MM.1S (cell line): Measurements from ENCODE around the gene TUBB4A.

Experiments
- DNase-seq: peaks from one replicate; pipeline ENCODE4 v3.0.0-alpha.2; 2015
- H2AFZ ChIP-seq: fragments of 300-600 bp; sonication (generic); 2 replicates; pipeline ENCODE4 v1.6.0; 2016; ENCODE audit warnings: antibody characterized with exemption, low read length
- H3F3A ChIP-seq: fragments of 300-600 bp; sonication (generic); 2 replicates; pipeline ENCODE4 v1.6.1; 2016; ENCODE audit warnings: mild to moderate bottlenecking, antibody characterized with exemption, low read length, moderate library complexity, mixed read lengths; ENCODE audit not compliant: insufficient read depth
- H3K27ac ChIP-seq: fragments of 300-600 bp; sonication (generic); 2 replicates; pipeline ENCODE4 v1.5.1; 2016; ENCODE audit warnings: mild to moderate bottlenecking, low read length
- H3K27me3 ChIP-seq: fragments of 300-600 bp; sonication (generic); replicated peaks from 2 replicates; pipeline ENCODE4 v1.6.0; 2016; ENCODE audit warnings: low read length; ENCODE audit not compliant: insufficient read depth
- H3K36me3 ChIP-seq: fragments of 300-600 bp; sonication (generic); replicated peaks from 2 replicates; pipeline ENCODE4 v1.6.1; 2016; ENCODE audit warnings: mild to moderate bottlenecking, low read length, mixed read lengths; ENCODE audit not compliant: insufficient read depth
- H3K4me1 ChIP-seq: fragments of 300-600 bp; sonication (generic); 2 replicates; pipeline ENCODE4 v1.6.1; 2016; ENCODE audit warnings: low read length, mixed read lengths
- H3K4me2 ChIP-seq: fragments of 300-600 bp; sonication (generic); 2 replicates; pipeline ENCODE4 v1.6.0; 2016; ENCODE audit warnings: low read depth, low read length
- H3K4me3 ChIP-seq: fragments of 300-600 bp; sonication (generic); 2 replicates; pipeline ENCODE4 v1.5.1; 2016; ENCODE audit warnings: low read length, mixed read lengths
- H3K79me2 ChIP-seq: fragments of 300-600 bp; sonication (generic); 2 replicates; pipeline ENCODE4 v1.6.1; 2016; ENCODE audit warnings: mixed run types, low read length, mixed read lengths
- H3K9ac ChIP-seq: fragments of 300-600 bp; sonication (generic); 2 replicates; pipeline ENCODE4 v1.6.1; 2016; ENCODE audit warnings: low read length, mixed read lengths
- H3K9me2 ChIP-seq: fragments of 300-600 bp; sonication (generic); replicated peaks from 2 replicates; pipeline ENCODE4 v1.6.1; 2016; ENCODE audit warnings: mild to moderate bottlenecking, low read length, mixed read lengths; ENCODE audit not compliant: insufficient read depth
- H3K9me3 ChIP-seq: fragments of 300-600 bp; sonication (generic); replicated peaks from 2 replicates; pipeline ENCODE4 v1.6.1; 2016; ENCODE audit warnings: mild to moderate bottlenecking, low read length, mixed read lengths; ENCODE audit not compliant: insufficient read depth
- H4K20me1 ChIP-seq: fragments of 300-600 bp; sonication (generic); 2 replicates; pipeline ENCODE4 v1.6.1; 2016; ENCODE audit warnings: mild to moderate bottlenecking, low read length, moderate library complexity, mixed read lengths; ENCODE audit not compliant: insufficient read depth
- EZH2 ChIP-seq: fragments of 300-600 bp; sonication (generic); optimal IDR thresholded peaks from 2 replicates; pipeline ENCODE3; 2017; ENCODE audit warnings: low read depth, mild to moderate bottlenecking, antibody characterized with exemption, low read length, mixed read lengths
- EZH2phosphoT487 ChIP-seq: fragments of 300-600 bp; sonication (generic); IDR thresholded peaks from 2 replicates; pipeline ENCODE4 v1.6.1; 2018; ENCODE audit warnings: antibody characterized with exemption, low read length
- TF ChIP-seq, protein P1 (sequence below): fragments of 300-600 bp; sonication (generic); IDR thresholded peaks from 2 replicates; pipeline ENCODE4 v1.5.1; 2016; ENCODE audit warnings: antibody characterized with exemption, low read length, mixed read lengths

Gene TUBB4A

DNA sequence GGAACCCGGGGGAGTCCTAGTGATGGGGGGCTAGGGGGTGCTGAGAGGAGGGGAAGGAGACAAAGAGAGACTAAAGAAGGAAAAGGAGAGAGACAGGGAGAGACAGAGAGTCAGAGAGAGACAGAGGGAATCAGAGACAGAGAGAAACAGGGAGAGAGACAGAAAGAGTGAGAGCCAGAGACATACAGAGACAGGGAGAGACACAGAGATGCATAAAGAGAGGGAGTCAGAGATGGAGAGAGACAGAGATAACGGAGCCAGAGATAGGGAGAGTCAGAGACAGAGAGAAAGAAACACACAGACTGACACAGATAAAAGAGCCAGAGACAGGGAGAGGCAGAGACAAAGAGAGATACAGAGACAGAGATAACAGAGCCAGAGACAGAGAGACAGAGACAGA lies 27.2 kb upstream of the TUBB4A start:
- Histone ChIP-seq H4K20me1 (no peaks in the 10 kb centered on the region), H3K27ac (no peak overlapping the region), H3K9me2 (no peaks in the 10 kb centered on the region), H3K4me1 (peaks cover 9% of the 10 kb centered on the region), H3F3A (no peaks in the 10 kb centered on the region), H3K4me3 (no peak overlapping the region), H2AFZ (no peak overlapping the region), H3K4me2 (no peak overlapping the region), H3K27me3 (peaks cover 19% of the 10 kb centered on the region), H3K9me3 (no peaks in the 10 kb centered on the region), H3K36me3 (no peaks in the 10 kb centered on the region), H3K9ac (no peak overlapping the region), H3K79me2 (peaks cover 18% of the 10 kb centered on the region)
- no peak for DNase-seq
- no peak for TF ChIP-seq EZH2
- TF ChIP-seq EZH2phosphoT487, result no peak
- TF ChIP-seq, protein P1, sequence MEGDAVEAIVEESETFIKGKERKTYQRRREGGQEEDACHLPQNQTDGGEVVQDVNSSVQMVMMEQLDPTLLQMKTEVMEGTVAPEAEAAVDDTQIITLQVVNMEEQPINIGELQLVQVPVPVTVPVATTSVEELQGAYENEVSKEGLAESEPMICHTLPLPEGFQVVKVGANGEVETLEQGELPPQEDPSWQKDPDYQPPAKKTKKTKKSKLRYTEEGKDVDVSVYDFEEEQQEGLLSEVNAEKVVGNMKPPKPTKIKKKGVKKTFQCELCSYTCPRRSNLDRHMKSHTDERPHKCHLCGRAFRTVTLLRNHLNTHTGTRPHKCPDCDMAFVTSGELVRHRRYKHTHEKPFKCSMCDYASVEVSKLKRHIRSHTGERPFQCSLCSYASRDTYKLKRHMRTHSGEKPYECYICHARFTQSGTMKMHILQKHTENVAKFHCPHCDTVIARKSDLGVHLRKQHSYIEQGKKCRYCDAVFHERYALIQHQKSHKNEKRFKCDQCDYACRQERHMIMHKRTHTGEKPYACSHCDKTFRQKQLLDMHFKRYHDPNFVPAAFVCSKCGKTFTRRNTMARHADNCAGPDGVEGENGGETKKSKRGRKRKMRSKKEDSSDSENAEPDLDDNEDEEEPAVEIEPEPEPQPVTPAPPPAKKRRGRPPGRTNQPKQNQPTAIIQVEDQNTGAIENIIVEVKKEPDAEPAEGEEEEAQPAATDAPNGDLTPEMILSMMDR, result no peak

DNA sequence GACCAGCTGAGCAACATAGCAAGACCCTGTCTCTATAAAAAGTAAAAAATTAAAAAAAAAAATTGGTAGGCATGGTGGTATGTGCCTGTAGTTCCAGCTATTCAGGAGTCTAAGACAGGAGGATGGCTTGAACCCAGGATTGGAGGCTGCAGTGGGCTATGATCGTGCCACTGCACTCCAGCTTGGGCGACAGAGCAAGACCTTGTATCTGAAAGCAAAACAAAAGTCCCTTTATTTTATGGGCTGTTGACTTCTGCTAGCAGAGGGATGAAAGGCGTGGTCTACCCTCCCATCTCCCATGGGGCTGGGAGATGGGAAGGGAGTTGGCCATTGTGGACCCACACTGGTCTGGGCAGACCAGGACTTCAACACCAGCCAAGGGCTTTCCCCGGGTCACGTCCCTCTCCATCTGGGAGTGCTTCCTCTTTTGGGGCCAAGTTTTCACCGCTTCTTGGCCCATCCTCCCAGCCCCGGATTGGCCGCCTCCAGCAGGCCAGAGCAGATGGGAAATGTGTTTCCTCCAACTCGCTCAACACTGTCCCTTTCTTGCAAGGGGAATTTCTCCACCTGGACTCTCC lies 26.5 kb upstream of the TUBB4A start:
- no peak for DNase-seq
- H2AFZ ChIP-seq, result no peak overlapping the region
- no peaks in the 10 kb centered on the region for H3F3A ChIP-seq

DNA sequence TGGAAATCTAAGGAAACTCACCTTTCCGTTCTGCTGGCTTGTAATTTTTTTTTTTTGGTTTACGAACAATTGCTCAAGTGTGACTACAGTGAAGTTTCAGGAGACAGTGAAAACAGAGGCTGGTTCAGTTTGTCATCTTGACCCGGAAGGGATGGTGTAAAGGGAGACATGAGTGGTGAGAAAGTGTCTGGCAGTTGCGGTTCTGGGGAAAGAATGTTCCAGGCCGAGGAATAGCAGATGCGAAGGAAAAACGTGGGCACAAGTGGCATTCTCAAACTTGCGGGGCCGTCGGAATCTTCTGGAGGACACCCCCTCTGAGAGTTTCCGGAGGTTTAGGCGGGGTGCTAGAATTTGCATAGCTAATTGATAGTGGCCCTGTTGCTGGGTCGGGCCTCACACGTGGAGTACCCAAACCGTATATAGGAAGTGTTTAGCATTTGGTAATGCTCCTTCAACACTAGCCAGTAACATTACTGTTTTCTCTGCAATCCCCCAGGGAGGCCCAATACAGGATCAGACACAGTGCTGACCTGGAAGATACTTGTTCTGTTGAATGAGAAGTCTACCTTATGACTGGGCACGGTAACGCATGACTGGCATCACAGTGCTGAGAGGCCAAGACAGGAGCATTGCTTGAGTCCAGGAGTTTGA lies 25.9 kb upstream of the TUBB4A start:
- Histone ChIP-seq H3K27ac (no peak overlapping the region), H3K9me3 (no peaks in the 10 kb centered on the region), H3K9me2 (no peaks in the 10 kb centered on the region), H3F3A (no peaks in the 10 kb centered on the region), H3K4me1 (peaks cover 9% of the 10 kb centered on the region), H3K36me3 (no peaks in the 10 kb centered on the region), H2AFZ (no peak overlapping the region), H3K27me3 (peaks cover 19% of the 10 kb centered on the region), H4K20me1 (no peaks in the 10 kb centered on the region), H3K4me3 (no peak overlapping the region), H3K79me2 (peaks cover 18% of the 10 kb centered on the region), H3K4me2 (no peak overlapping the region), H3K9ac (no peak overlapping the region)
- no peak for DNase-seq
- TF ChIP-seq EZH2 (no peak), EZH2phosphoT487 (no peak)
- TF ChIP-seq, protein P1, result no peak

More for the DNA sequence above, 26.5 kb upstream of the TUBB4A start:
- Histone ChIP-seq H3K9me3 (no peaks in the 10 kb centered on the region), H3K79me2 (peaks cover 18% of the 10 kb centered on the region), H3K9ac (no peak overlapping the region), H3K4me2 (no peak overlapping the region), H3K27me3 (peaks cover 19% of the 10 kb centered on the region), H3K27ac (no peak overlapping the region), H3K4me1 (peaks cover 9% of the 10 kb centered on the region), H3K9me2 (no peaks in the 10 kb centered on the region), H3K4me3 (no peak overlapping the region), H4K20me1 (no peaks in the 10 kb centered on the region), H3K36me3 (no peaks in the 10 kb centered on the region)
- TF ChIP-seq, protein P1, result no peak
- TF ChIP-seq EZH2, result no peak
- no peak for TF ChIP-seq EZH2phosphoT487
